GM23248 (cell line): ENCODE results near the gene CDIP1.

Experiments used
- EZH2 ChIP-seq: fragments of 200-600 bp; sonication (generic); IDR thresholded peaks from 2 replicates; pipeline ENCODE4 v1.6.1; 2018; ENCODE audit warnings: antibody characterized with exemption, mild to moderate bottlenecking; ENCODE audit not compliant: insufficient read depth, poor library complexity, severe bottlenecking
- EZH2phosphoT487 ChIP-seq: fragments of 200-600 bp; sonication (generic); IDR thresholded peaks from 2 replicates; pipeline ENCODE4 v1.6.1; 2018; ENCODE audit warnings: antibody characterized with exemption, moderate library complexity, mild to moderate bottlenecking, low read depth; ENCODE audit not compliant: insufficient read depth

DNA sequence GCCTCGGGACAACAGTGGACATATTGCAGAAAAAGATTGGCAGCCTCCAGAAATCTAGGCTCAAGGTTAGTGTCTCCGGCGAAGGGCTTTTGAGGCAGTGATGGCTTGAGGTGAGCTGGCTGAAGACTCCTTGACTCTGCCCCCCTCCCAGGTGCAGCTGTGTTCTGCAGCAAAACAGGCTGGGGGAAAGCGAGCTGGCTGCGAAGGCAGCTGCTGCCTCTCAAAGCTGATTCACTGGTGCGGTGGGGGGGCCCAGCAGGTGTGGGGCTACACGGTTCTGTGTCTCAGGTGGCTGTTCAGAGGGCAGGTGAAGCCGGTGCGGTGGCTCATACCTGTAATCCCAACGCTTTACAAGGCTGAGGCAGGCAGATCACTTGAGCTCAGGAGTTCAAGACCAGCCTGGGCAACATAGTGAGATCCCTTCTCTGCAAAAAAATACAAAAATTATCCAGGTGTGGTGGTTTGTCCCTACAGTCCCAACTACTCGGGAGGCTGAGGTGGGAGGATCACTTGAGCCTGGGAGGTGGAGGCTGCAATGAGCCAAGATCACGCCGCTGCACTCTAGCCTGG is 40.5 kb upstream of the CDIP1 start:
- TF ChIP-seq EZH2phosphoT487 (no peak), EZH2 (no peak)
